DMS53 (cell line): Measurements from ENCODE around the gene ATXN1.

Experiments
- DNase-seq: peaks from one replicate; lab custom pipeline; 2025; lab: John Stamatoyannopoulos, UW

The ATXN1 gene

GRCh38 chr6:16252686-16253299, 508.5 kb downstream of the ATXN1 start:
- no peak for DNase-seq

- no peak for DNase-seq
These were observed 509.6 kb downstream of the ATXN1 start for GRCh38 chr6:16251706-16252105.

GRCh38 chr6:16249971-16250370, 511.3 kb downstream of the ATXN1 start:
- DNase-seq = no peak
